Hepatocyte (in vitro differentiated cells): ENCODE data around the gene LRP3. TPM values are rescaled to one million over a fixed set of nuclear protein-coding genes. Genes with fewer than 3 reads are reported as not detected.
A peak's percentile ranks its signal among the peaks of the same experiment; 100 is the strongest.

Experiments
- DNase-seq: peaks from one replicate; pipeline ENCODE4 v3.0.0-alpha.2; 2016; ENCODE audit warnings: low spot score
- H2AFZ ChIP-seq: fragments of 200-600 bp; sonication (generic); 2 replicates; pipeline ENCODE4 v1.6.0; 2016; ENCODE audit warnings: antibody characterized with exemption, mild to moderate bottlenecking
- H3K27ac ChIP-seq: fragments of 200-600 bp; sonication (generic); 2 replicates; pipeline ENCODE4 v1.5.1; 2016; ENCODE audit warnings: mild to moderate bottlenecking
- H3K27me3 ChIP-seq: fragments of 200-600 bp; sonication (generic); 2 replicates; pipeline ENCODE4 v1.6.1; 2016
- H3K36me3 ChIP-seq: fragments of 200-600 bp; sonication (generic); replicated peaks from 2 replicates; pipeline ENCODE4 v1.5.1; 2016; ENCODE audit warnings: low read depth; ENCODE audit not compliant: insufficient read depth
- H3K4me1 ChIP-seq: fragments of 200-600 bp; sonication (generic); 2 replicates; pipeline ENCODE4 v1.5.1; 2016; ENCODE audit warnings: mild to moderate bottlenecking, moderate library complexity; ENCODE audit not compliant: insufficient read depth
- H3K4me2 ChIP-seq: fragments of 200-600 bp; sonication (generic); 2 replicates; pipeline ENCODE4 v1.6.0; 2016
- H3K4me3 ChIP-seq: fragments of 200-600 bp; sonication (generic); 2 replicates; pipeline ENCODE4 v1.5.1; 2016; ENCODE audit warnings: mild to moderate bottlenecking
- H3K79me2 ChIP-seq: fragments of 200-600 bp; sonication (generic); 2 replicates; pipeline ENCODE4 v1.6.0; 2017; ENCODE audit warnings: mild to moderate bottlenecking
- H3K9me2 ChIP-seq: fragments of 200-600 bp; sonication (generic); replicated peaks from 2 replicates; pipeline ENCODE4 v1.6.0; 2017; ENCODE audit warnings: mild to moderate bottlenecking; ENCODE audit not compliant: insufficient read depth
- H3K9me3 ChIP-seq: fragments of 200-600 bp; sonication (generic); 2 replicates; pipeline ENCODE4 v1.5.1; 2016; ENCODE audit warnings: low read depth, mild to moderate bottlenecking
- H4K20me1 ChIP-seq: fragments of 200-600 bp; sonication (generic); 2 replicates; pipeline ENCODE4 v1.6.0; 2016; ENCODE audit warnings: mild to moderate bottlenecking; ENCODE audit not compliant: insufficient read depth, poor library complexity, severe bottlenecking
- EZH2 ChIP-seq: fragments of 200-600 bp; sonication (generic); IDR thresholded peaks from 2 replicates; pipeline ENCODE4 v1.6.1; 2016; ENCODE audit warnings: antibody characterized with exemption, mild to moderate bottlenecking, borderline replicate concordance
- EZH2phosphoT487 ChIP-seq: fragments of 200-600 bp; sonication (generic); IDR thresholded peaks from one replicate; pipeline ENCODE4 v1.6.1; 2018; ENCODE audit warnings: antibody characterized with exemption, mild to moderate bottlenecking, low read depth, moderate library complexity; ENCODE audit not compliant: unreplicated experiment, severe bottlenecking
- WGBS: methylation state at CpG from one replicate; pipeline ENCODE4 v1.1.6; 2016; ENCODE audit warnings: low lambda C conversion rate; ENCODE audit errors: missing lambda C conversion rate; 5-methylcytosine and 5-hydroxymethylcytosine counted together
- polyA plus RNA-seq: library from polyadenylated mRNA; unstranded; fragments of >200 nt; fragmentation: Nextera tagmentation; extraction: Ambion mirVana; gene quantifications from 2 replicates; pipeline ENCODE4 v1.2.1, GENCODE V29; 2016
- total RNA-seq: library from RNA; depleted of rRNA; stranded (reverse); fragments of >200 nt; gene quantifications from 2 replicates; pipeline ENCODE4 v1.2.3, GENCODE V29; 2014
- TF ChIP-seq, protein P1 (sequence below): fragments of 200-600 bp; sonication (generic); IDR thresholded peaks from 2 replicates; pipeline ENCODE4 v1.5.1; 2016; ENCODE audit warnings: antibody characterized with exemption, mild to moderate bottlenecking; ENCODE audit not compliant: poor library complexity

Gene LRP3
- total and polyA plus RNA-seq, 2 experiments from 2014 or later: 37.4 to 44.0 TPM

DNA sequence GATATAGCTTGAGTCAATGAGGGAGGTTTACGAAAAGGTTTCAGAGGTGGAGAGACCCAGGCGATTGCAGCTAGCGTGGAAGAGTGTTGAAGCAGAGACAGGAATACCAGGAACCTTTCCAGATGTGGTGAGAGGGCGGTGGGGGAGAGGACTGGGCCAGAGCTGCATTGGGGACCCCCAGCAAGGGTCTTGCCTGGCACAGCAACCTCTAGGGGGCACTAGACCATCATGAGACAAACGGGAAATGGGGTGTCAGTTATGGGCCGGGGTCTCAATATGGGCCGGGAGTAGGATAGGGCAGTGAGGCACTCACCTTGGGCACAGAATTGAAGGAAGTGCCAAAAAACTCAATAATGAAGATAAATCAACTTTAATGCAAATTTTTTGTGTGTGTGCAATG, 2.1 kb upstream of the LRP3 start:
- Histone ChIP-seq H3K27ac (no peak overlapping the region), H3K27me3 (no peaks in the 10 kb centered on the region), H2AFZ (no peak overlapping the region), H3K4me1 (peaks cover 6% of the 10 kb centered on the region), H3K9me2 (no peaks in the 10 kb centered on the region), H3K4me2 (no peak overlapping the region), H3K79me2 (peaks cover 17% of the 10 kb centered on the region), H3K36me3 (no peaks in the 10 kb centered on the region), H4K20me1 (peaks cover 4% of the 10 kb centered on the region), H3K9me3 (no peaks in the 10 kb centered on the region), H3K4me3 (no peak overlapping the region)
- TF ChIP-seq, protein P1, sequence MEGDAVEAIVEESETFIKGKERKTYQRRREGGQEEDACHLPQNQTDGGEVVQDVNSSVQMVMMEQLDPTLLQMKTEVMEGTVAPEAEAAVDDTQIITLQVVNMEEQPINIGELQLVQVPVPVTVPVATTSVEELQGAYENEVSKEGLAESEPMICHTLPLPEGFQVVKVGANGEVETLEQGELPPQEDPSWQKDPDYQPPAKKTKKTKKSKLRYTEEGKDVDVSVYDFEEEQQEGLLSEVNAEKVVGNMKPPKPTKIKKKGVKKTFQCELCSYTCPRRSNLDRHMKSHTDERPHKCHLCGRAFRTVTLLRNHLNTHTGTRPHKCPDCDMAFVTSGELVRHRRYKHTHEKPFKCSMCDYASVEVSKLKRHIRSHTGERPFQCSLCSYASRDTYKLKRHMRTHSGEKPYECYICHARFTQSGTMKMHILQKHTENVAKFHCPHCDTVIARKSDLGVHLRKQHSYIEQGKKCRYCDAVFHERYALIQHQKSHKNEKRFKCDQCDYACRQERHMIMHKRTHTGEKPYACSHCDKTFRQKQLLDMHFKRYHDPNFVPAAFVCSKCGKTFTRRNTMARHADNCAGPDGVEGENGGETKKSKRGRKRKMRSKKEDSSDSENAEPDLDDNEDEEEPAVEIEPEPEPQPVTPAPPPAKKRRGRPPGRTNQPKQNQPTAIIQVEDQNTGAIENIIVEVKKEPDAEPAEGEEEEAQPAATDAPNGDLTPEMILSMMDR: peak; percentile 19
- TF ChIP-seq EZH2phosphoT487: no peak
- 72% methylated on average over 6 of the region's 7 CpGs for WGBS
- DNase-seq: no peak

DNA sequence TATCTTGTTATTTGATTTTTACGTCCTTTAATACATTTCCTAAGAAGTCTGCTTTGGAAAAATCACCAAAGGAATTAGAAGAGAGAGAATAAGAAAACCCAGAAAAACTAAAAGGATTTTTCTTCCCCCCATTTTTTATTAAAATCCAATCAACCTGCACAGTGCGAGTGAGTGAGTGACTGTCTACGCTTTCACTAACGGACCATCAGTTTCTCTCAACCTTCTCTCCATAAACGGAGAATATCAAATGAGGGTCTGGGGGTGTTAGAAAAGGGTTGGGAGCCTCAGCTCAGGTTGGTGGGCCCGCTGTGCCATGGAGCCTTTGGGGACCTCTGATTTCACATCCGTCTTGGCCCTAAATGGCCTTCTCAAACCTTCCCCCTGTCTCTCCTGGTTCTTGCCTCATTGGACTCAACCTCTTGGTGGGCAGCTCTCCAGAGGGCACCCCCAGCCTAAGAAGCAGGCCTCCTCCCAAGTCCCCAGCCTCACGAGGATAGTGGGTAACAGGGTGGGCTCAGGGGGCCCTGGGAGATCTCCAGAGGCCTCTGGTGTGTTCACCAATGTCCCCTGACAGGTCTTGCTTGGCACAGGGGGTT, 763 bp upstream of the LRP3 start:
- no peak overlapping the region for H3K4me3 ChIP-seq
- DNase-seq: no peak
- no peaks in the 10 kb centered on the region for H3K9me3 ChIP-seq
- H3K4me1 ChIP-seq: peaks cover 6% of the 10 kb centered on the region
- H3K27ac ChIP-seq: no peak overlapping the region
- WGBS: 91% methylated on average over 8 of the region's 8 CpGs
- H3K79me2 ChIP-seq: peaks cover 18% of the 10 kb centered on the region
- H3K9me2 ChIP-seq: no peaks in the 10 kb centered on the region
- H4K20me1 ChIP-seq: peaks cover 4% of the 10 kb centered on the region
- no peak overlapping the region for H2AFZ ChIP-seq
- H3K27me3 ChIP-seq: no peaks in the 10 kb centered on the region
- no peaks in the 10 kb centered on the region for H3K36me3 ChIP-seq
- TF ChIP-seq, protein P1: no peak
- TF ChIP-seq EZH2phosphoT487: no peak
- TF ChIP-seq EZH2: no peak
- peak overlapping the region; percentile 74 for H3K4me2 ChIP-seq

DNA sequence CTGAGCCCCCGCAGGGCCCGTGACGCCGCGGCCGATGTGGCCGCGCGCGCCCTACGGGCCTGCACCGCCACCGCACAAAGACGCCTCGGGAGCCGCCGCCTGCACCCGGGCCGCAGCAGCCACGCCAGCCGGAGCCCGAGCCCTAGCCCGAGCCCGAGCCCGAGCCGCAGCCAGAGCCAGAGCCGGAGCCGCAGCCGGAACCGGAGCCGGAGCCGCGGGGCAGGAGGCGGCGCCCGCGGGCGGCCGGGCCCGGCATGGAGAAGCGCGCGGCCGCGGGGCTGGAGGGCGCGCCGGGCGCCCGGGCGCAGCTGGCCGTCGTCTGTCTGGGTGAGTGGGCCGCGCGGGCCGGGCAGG, 379 bp downstream of the LRP3 start:
- 4% methylated on average over 34 of the region's 57 CpGs for WGBS
- no peaks in the 10 kb centered on the region for H3K36me3 ChIP-seq
- H3K4me1 ChIP-seq: peaks cover 6% of the 10 kb centered on the region
- TF ChIP-seq EZH2phosphoT487 (no peak), EZH2 (no peak)
- TF ChIP-seq, protein P1: no peak
- no peaks in the 10 kb centered on the region for H3K9me3 ChIP-seq
- peak overlapping the region; percentile 98 for H3K4me2 ChIP-seq
- H3K79me2 ChIP-seq: peaks cover 18% of the 10 kb centered on the region
- no peaks in the 10 kb centered on the region for H3K27me3 ChIP-seq
- H2AFZ ChIP-seq: no peak overlapping the region
- H4K20me1 ChIP-seq: peaks cover 4% of the 10 kb centered on the region
- H3K4me3 ChIP-seq: peak overlapping the region; percentile 87
- H3K27ac ChIP-seq: peak overlapping the region; percentile 65
- no peaks in the 10 kb centered on the region for H3K9me2 ChIP-seq
- DNase-seq: peak; percentile 44
